Measurements from ENCODE around the gene TPST2.

Gene TPST2

GRCh38 chr22:26610072-26610958 is 20.4 kb upstream of the TPST2 start:
- no peak for DNase-seq

DNA sequence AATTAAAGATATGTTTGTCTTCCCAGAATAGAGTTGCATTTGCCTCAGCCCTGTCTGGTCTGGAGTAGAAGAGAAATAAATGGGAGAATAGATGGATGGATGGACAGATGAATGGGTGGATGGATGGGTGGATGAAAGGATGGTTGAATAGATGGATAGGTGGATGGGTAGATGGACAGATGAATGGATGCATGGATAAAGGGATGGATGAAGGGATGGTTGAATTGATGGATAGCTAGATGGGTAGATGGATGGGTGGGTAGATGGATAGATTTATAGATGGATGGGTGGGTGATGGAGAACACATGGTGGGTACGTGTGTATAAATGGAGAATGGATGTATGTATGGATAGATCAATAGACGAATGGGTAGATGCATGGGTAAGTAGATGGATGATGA is 19.4 kb upstream of the TPST2 start:
- DNase-seq = no peak

DNA sequence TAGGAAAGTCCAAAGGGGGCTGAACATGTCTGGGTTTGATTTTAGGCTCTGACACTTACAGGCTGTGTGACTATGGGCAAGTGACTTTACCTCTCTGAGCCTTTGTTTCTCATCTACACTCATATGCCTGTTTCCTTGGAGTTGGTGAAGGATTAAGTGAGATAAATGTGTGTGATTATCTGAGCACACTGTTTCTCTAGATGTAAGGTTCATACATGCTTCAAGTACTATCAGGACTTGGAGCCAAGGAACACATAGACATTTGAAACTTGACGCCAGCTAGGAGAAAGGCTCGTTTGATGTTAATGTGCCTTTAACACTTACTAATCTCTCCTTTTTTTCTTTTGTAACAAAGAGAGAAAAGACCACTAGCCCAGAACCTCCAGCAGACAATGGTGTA is 18.2 kb upstream of the TPST2 start:
- DNase-seq = no peak

DNA sequence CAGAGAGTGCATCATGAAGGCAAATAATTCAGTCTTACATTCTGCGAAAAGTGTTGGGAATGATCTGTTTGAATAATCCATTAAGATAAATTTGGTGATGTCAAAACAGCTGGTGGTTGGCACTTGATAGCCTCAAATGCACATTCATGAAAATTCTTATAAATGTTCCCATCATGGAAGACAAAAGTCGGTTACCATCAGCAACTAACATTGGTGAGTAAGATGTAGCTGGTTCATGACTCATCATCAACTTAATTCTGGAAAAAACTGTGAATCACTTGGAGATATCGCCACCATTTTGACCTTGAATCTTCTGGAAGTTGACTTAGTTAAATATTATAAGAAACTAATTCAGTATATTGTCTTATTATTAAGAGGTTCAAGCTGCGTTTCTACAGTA is 16.7 kb upstream of the TPST2 start:
- no peak for DNase-seq

DNA sequence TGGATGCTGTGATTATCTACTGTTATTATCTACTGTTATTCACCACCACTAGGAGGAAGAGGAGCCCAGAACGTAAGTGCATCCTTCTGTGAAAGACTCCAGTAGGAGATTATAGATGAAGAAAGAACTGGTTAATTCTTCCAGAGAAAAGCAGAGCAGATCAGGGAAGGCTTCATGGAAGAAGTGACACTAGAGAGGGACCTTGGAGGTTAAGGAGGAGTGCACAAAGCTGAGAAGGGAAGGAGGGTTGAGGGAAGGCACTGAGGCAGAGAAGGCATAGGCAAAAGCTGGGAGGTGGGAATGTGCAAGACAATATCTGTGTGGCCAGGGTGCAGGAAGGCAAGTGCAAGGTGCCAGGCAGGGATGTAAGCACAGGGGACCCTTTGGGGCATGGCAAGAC is 14.4 kb upstream of the TPST2 start:
- no peak for DNase-seq

- DNase-seq = no peak
Measured at GRCh38 chr22:26602127-26602526, 12.2 kb upstream of the TPST2 start.

DNA sequence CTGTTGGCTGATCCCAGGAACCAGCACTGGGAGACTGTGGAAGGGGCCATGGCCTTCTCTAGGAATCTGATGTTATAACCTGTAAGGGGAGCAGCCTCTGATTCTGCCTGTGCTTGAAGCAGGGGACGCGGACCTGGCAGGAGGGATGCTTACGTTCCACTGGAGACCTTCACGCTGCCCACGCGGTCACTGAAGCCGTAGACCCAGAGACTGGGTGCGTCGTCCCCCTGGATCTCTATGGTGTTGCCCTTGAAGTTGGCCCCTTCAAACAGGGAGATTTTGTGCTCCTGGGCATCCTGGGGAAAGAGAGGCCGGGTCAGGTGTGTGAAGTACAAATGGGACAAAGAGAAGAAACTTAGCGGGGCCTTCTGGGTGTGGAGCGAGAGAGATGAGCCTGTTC is 11.8 kb upstream of the TPST2 start:
- DNase-seq = no peak

- DNase-seq = no peak
Measured at GRCh38 chr22:26599505-26599904, 9.6 kb upstream of the TPST2 start.

- DNase-seq = no peak
Measured at GRCh38 chr22:26597480-26597879, 7.5 kb upstream of the TPST2 start.

DNA sequence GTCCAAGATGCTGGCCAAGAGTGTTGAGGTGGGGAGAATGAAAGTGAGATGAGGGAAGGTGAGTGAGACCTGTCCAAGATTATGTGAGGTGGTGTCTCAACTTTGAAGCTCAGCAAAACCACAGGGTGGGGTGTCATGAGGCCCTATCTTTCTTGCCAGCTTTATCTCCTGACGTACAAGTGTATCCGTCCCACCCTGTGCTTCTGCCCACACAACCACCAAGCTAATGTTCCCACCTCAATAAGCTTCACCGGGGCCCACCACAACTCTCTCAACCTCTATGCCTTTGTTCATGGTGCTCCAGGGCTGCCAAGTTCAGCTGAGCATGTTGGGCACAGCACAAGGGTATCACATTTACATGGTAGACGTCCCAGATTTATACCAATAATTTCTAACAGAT is 7.1 kb upstream of the TPST2 start:
- no peak for DNase-seq

GRCh38 chr22:26593763-26594162 is 3.8 kb upstream of the TPST2 start:
- no peak for DNase-seq

DNA sequence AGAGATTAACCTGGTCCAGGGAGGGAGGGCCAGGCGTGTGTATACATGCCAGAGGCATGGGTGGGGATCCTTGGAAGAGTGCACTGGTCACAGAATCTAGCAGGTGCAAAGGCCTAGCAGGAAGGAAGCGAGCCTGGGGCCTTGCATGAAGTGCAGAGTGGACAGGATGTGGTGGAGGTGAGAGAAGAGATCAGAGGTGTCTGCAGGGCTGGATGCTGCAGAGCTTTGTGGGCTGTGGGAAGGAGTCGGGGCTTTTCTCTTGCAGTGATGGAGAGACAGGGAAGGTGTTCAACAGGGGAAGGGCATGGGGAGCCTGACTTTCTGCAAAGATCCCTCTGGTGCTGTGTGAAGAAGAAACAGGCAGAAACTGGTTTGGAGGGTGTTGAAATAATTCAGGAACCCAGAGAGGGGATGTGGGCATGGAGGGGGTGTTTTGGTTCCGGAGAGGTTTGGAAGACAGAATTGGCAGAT is 2.5 kb upstream of the TPST2 start:
- peak; percentile 11 for DNase-seq

DNA sequence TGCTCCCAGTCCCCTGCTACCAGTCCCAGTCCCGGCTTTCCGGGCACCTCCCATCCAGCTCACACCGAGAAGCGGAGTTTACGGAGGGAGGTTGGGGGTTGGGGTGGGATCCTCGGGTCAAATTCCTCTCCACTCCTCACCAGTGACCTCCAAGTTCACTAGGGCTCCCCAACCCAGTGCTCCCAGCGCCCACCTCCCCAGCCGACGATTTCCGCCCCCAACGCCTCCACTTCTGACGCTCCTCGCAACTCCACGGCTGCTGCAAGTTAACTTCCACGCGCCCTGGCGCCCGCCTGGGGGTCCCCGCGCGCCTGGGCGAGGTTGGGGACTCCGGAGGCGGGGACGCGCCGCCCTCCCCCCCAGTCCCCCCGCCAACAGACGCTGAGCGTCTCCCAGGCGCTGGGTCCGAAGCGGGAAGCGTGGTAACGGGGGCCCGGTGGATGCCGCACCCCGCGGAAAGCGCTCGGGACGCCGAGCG is 526 bp downstream of the TPST2 start:
- DNase-seq = peak; percentile 10

GRCh38 chr22:26588729-26589366 is 1.1 kb downstream of the TPST2 start:
- no peak for DNase-seq

DNA sequence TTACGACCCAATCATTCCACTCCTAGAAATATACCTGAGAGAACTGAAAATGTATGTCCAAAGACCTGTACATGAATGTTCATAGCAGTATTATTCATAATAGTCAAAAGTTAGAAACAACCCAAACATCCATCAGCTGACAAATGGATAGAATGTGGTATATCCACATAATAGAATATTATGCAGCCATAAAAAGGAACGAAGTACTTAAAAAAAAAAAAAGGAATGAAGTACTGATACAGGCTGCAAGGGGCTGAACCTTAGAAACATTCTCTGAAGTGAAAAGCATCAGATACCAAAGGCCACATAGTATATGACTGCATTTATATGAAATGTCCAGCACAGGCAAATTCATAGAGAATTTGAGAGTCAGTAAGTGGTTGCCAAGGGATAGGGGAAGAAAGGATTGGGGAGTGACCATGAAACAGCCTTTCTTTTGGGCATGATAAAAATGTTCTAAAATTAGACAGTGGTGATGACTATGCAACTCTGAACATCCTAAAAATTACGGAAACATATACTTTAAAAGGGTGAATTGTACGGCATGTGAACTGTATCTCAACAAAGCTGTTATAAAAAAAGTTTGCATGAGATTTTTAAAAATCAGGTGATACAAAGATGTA is 1.8 kb downstream of the TPST2 start:
- no peak for DNase-seq

DNA sequence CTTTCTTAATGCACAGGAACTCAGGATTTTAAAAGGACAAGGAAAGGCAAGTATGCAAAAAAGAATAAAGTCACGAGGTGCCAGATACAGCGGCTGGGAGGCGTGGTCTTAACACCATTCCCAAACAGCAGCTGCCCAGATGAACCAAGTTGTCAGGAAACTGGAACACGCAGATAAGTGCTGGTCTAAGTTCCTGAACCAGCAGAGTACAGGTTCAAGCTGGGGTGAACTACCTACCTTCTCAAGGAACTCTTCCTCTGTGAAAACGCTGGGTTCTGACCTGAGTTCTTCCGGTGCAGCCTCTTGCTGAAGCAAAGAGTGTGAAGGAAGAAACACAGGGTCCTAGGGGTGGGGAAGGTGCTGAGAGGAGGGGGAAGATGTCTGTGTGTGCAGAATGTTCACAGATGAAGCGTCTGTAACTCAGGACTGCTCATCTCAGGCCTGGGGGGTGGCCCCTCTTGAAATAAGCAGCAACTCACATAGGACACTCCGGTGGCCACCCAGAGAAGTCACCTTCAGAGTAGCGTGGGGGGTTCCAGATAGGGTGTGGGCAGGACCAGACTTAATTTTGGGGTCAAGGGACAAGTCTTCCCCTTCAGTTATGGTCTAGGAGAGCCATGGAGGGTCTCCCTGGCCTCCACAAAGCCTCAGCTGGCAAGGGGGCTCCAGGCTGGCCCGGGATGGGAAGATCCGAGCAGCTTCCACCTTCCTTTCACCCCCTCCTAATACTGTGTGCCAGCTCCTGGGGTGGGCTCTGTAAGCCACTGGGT is 3.2 kb downstream of the TPST2 start:
- no peak for DNase-seq

DNA sequence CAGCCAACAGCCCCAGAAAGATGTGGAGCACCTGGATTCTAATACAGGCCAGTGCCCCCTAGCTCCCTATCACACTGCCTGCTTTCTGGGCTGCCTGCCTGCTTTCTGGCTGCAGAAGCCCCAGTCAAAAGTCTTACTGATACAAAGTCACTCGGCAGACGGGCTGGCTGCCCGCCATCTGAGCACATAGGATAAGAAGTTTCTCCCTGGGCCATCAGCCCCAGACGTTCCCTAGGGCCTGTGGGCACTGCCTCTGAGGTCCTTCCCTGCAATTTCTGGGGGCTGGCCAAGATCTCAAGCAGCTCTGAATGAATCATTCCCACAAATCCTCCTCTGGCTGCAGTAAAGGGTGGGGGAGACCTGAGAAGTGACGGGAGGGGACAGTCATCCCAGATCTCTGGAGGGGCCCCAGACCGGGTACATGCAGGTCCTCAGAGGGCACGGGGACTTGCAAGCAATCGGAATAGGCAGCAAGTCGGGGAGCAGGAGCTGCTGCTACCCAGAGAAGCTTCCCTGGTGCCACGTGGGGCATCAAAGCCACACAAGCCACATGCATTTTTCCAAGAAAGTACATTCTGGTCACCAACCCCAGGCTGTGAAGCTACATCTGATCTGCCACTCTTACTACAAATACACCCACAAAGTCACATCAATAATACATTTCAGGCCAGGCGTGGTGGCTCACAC is 4.7 kb downstream of the TPST2 start:
- no peak for DNase-seq

DNA sequence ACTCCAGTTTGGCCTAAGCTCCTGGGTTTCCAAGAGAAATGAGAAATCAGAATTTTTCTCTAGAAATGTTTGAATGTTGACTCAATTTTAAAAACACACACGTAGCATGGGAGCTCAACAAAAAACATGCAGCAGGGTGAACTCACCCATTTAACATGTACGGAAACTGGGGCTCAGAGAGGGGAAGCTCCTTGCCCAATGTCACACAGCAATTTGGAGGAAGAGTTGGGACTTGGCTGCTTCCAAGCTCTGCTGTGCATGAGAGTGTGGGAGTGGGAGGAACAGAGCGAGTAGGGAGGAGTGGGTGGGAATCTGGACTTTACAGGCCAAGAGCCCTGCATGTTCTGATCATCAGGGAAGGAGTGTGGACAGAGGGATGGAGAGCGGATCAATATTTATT is 5.9 kb downstream of the TPST2 start:
- no peak for DNase-seq

DNA sequence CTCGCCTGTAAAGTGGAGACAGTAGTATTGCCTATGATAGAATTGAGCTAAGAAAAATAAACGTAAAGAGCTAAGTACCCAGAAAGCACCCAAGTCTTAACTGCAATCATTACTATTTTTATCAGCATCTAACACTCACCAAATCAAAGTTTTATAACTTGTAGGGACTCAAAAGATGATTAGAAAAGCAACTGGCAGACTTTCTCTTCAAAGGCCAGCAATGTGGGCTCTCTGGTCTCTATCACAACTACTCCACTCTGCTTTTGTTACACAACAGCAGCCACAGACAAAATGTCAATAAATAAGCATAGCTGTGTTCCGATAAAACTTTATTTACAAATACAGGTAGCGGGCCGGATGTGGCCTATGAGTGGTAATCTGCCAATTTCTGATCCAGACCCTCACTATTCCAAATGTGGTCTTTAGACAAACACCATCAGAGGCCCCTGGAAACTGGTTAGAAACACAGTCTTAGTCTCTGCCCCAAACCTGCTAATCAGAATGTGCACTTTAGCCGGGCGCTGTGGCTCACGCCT is 8.2 kb downstream of the TPST2 start:
- no peak for DNase-seq

- no peak for DNase-seq
Measured at GRCh38 chr22:26581026-26581425, 8.9 kb downstream of the TPST2 start.

- no peak for DNase-seq
Measured at GRCh38 chr22:26580240-26580962, 9.5 kb downstream of the TPST2 start.
